H1 (cell line): Measurements from ENCODE around the gene DHRS2. TPM values are rescaled to one million over a fixed set of nuclear protein-coding genes. Genes with fewer than 3 reads are reported as not detected.

Experiments
- CTCF ChIA-PET: fragments of 300-600 bp; sonication (Branson Sonifier 250); formaldehyde crosslinking; loops from one replicate; lab custom pipeline; 2021; ENCODE audit not compliant: partially characterized antibody; lab: Charles Lee
- POLR2A ChIA-PET: fragments of 300-600 bp; sonication (Branson Sonifier 250); formaldehyde crosslinking; loops from one replicate; lab custom pipeline; 2021; ENCODE audit warnings: inconsistent platforms; ENCODE audit not compliant: partially characterized antibody; lab: Charles Lee
- DNase-seq, 2 experiments: peaks; one replicate each; pipeline versions ENCODE4 v3.0.0 to v3.0.0-alpha.2; 2010 to 2022; ENCODE audit warnings: low spot score in 2 of 2, low read depth in 1 of 2, mixed read lengths in 1 of 2
- FAIRE-seq: peaks from 2 replicates; lab custom pipeline; 2011; peaks lifted over from hg19 to GRCh38; lab: Jason Lieb, UNC
- H2AFZ ChIP-seq: 2 replicates; pipeline ENCODE4 v1.8.1; 2012; ENCODE audit warnings: low read length, inconsistent platforms
- H2AK5ac ChIP-seq: 2 replicates; pipeline ENCODE4 v1.6.1; 2013; ENCODE audit warnings: low read depth, low read length
- H2BK120ac ChIP-seq: replicated peaks from 2 replicates; pipeline ENCODE3; 2013; ENCODE audit warnings: low read depth, low read length, inconsistent platforms
- H2BK12ac ChIP-seq: 2 replicates; pipeline ENCODE4 v1.6.1; 2013; ENCODE audit warnings: low read depth, low read length
- H2BK15ac ChIP-seq: 2 replicates; pipeline ENCODE4 v1.6.1; 2013; ENCODE audit warnings: low read length
- H2BK20ac ChIP-seq: 2 replicates; pipeline ENCODE4 v1.6.1; 2013; ENCODE audit warnings: low read length
- H2BK5ac ChIP-seq: 2 replicates; pipeline ENCODE4 v1.6.1; 2013; ENCODE audit warnings: low read depth, low read length
- H3K14ac ChIP-seq: 2 replicates; pipeline ENCODE4 v1.6.1; 2013; ENCODE audit warnings: inconsistent platforms; ENCODE audit not compliant: insufficient read length
- H3K18ac ChIP-seq: 2 replicates; pipeline ENCODE4 v1.6.1; 2013; ENCODE audit warnings: low read length; ENCODE audit errors: extremely low read depth
- H3K23ac ChIP-seq: 2 replicates; pipeline ENCODE4 v1.6.1; 2013; ENCODE audit warnings: inconsistent platforms; ENCODE audit not compliant: insufficient read length
- H3K23me2 ChIP-seq: 2 replicates; pipeline ENCODE4 v1.6.1; 2013; ENCODE audit warnings: low read depth, low read length
- H3K27ac ChIP-seq: 2 replicates; pipeline ENCODE4 v1.6.1; 2011; ENCODE audit warnings: low read depth, low read length, inconsistent platforms
- H3K27me3 ChIP-seq, 4 experiments: replicated peaks in 1 of 4; 1 replicate in 1 of 4; 2 replicates in 3 of 4; pipeline versions ENCODE4 v1.6.1 to v1.8.1; 2011 to 2013; ENCODE audit warnings: low read length in 3 of 4, mild to moderate bottlenecking in 3 of 4, inconsistent platforms in 2 of 4, mixed read lengths in 2 of 4, moderate library complexity in 1 of 4; ENCODE audit not compliant: control insufficient read depth in 3 of 4, insufficient read depth in 3 of 4; ENCODE audit errors: extremely low read depth in 1 of 4
- H3K36me3 ChIP-seq, 4 experiments: 2 replicates each; pipeline versions ENCODE4 v1.6.1 to v1.8.1; 2011 to 2013; ENCODE audit warnings: mild to moderate bottlenecking in 4 of 4, low read length in 3 of 4, moderate library complexity in 2 of 4, control low read depth in 1 of 4, inconsistent platforms in 1 of 4; ENCODE audit not compliant: insufficient read depth in 4 of 4, control insufficient read depth in 2 of 4
- H3K4ac ChIP-seq: replicated peaks from 2 replicates; pipeline ENCODE3; 2013; ENCODE audit warnings: low read length, low read depth, mixed read lengths, inconsistent platforms; ENCODE audit not compliant: insufficient read length
- H3K4me1 ChIP-seq, 4 experiments: replicated peaks in 1 of 4; 1 replicate in 1 of 4; 2 replicates in 3 of 4; pipeline versions ENCODE4 v1.6.1 to v1.8.1; 2011 to 2013; ENCODE audit warnings: low read length in 3 of 4, inconsistent platforms in 2 of 4, mixed read lengths in 1 of 4; ENCODE audit not compliant: insufficient read depth in 4 of 4, control insufficient read depth in 3 of 4
- H3K4me2 ChIP-seq, 2 experiments: 2 replicates each; pipeline versions ENCODE4 v1.6.1 to v1.8.1; 2011 to 2013; ENCODE audit warnings: low read depth in 2 of 2, low read length in 2 of 2, control low read depth in 1 of 2, inconsistent platforms in 1 of 2, mild to moderate bottlenecking in 1 of 2; ENCODE audit not compliant: insufficient read depth in 1 of 2
- H3K4me3 ChIP-seq, 4 experiments: fragments of 200-600, 300-600 bp in 1 of 4; sonication (generic), shearing (Covaris generic), sonication (Bioruptor Twin) in 1 of 4; 2 replicates each; pipeline versions ENCODE4 v1.5.1 to v1.8.1; 2011 to 2016; ENCODE audit warnings: low read length in 4 of 4, low read depth in 3 of 4, control low read depth in 2 of 4, inconsistent platforms in 2 of 4, mild to moderate bottlenecking in 2 of 4, mixed read lengths in 1 of 4, moderate library complexity in 1 of 4; ENCODE audit not compliant: insufficient read depth in 2 of 4; ENCODE audit errors: extremely low read depth in 1 of 4
- H3K56ac ChIP-seq: replicated peaks from 2 replicates; pipeline ENCODE3; 2013; ENCODE audit warnings: low read depth, mild to moderate bottlenecking, mixed read lengths, low read length, inconsistent platforms; ENCODE audit not compliant: insufficient read length
- H3K79me1 ChIP-seq: 2 replicates; pipeline ENCODE4 v1.6.1; 2013; ENCODE audit warnings: low read depth, low read length, control low read depth
- H3K79me2 ChIP-seq, 2 experiments: 2 replicates each; pipeline versions ENCODE4 v1.6.1 to v1.8.1; 2012 to 2013; ENCODE audit warnings: low read length in 2 of 2, mild to moderate bottlenecking in 2 of 2, inconsistent platforms in 1 of 2; ENCODE audit not compliant: insufficient read depth in 2 of 2, control insufficient read depth in 1 of 2
- H3K9ac ChIP-seq, 4 experiments: replicated peaks in 1 of 4; 1 replicate in 1 of 4; 2 replicates in 3 of 4; pipeline versions ENCODE4 v1.6.1 to v1.8.1; 2011 to 2013; ENCODE audit warnings: low read depth in 3 of 4, low read length in 3 of 4, control low read depth in 2 of 4, mild to moderate bottlenecking in 2 of 4, moderate library complexity in 2 of 4, inconsistent platforms in 1 of 4; ENCODE audit errors: extremely low read depth in 1 of 4
- H3K9me3 ChIP-seq, 2 experiments: 2 replicates each; pipeline versions ENCODE4 v1.6.1 to v1.8.1; 2012 to 2013; ENCODE audit warnings: mild to moderate bottlenecking in 2 of 2, moderate library complexity in 2 of 2, control low read depth in 1 of 2, inconsistent platforms in 1 of 2, low read depth in 1 of 2, low read length in 1 of 2, mixed read lengths in 1 of 2; ENCODE audit not compliant: insufficient read depth in 2 of 2
- H4K20me1 ChIP-seq, 2 experiments: replicated peaks in 1 of 2; 2 replicates each; pipeline versions ENCODE3 to v1.8.1; 2011 to 2013; ENCODE audit warnings: inconsistent platforms in 2 of 2, low read length in 2 of 2, mild to moderate bottlenecking in 1 of 2; ENCODE audit not compliant: insufficient read depth in 2 of 2, control insufficient read depth in 1 of 2
- H4K5ac ChIP-seq: 2 replicates; pipeline ENCODE4 v1.6.1; 2013; ENCODE audit warnings: low read length, low read depth, mixed read lengths, inconsistent platforms; ENCODE audit not compliant: insufficient read length
- H4K8ac ChIP-seq: 2 replicates; pipeline ENCODE4 v1.8.0; 2013; ENCODE audit warnings: mild to moderate bottlenecking, moderate library complexity, low read length, inconsistent platforms; ENCODE audit not compliant: insufficient read depth; ENCODE audit errors: extremely low read depth
- H4K91ac ChIP-seq: replicated peaks from 2 replicates; pipeline ENCODE3; 2013; ENCODE audit warnings: low read length, mixed read lengths, inconsistent platforms; ENCODE audit not compliant: insufficient read length
- ASH2L ChIP-seq: fragments of 200-600, 300-600 bp; sonication (generic); IDR thresholded peaks from one replicate; pipeline ENCODE4 v1.7.1; 2017; ENCODE audit warnings: low read length
- BACH1 ChIP-seq: IDR thresholded peaks from 2 replicates; pipeline ENCODE4 v1.6.1; 2012; ENCODE audit warnings: low read length, improper control_type of control experiment
- BCL11A ChIP-seq, 2 experiments: IDR thresholded peaks; one replicate each; pipeline ENCODE4 v1.6.1; 2011; ENCODE audit warnings: low read depth in 2 of 2, low read length in 2 of 2, mild to moderate bottlenecking in 2 of 2
- CHD1 ChIP-seq: IDR thresholded peaks from 2 replicates; pipeline ENCODE4 v1.6.1; 2012; ENCODE audit warnings: low read depth, low read length, improper control_type of control experiment
- EGR1 ChIP-seq: IDR thresholded peaks from 2 replicates; pipeline ENCODE4 v1.6.1; 2011; ENCODE audit warnings: low read depth, low read length, borderline replicate concordance
- EZH2 ChIP-seq: fragments of 200-600 bp; sonication (generic); IDR thresholded peaks from 2 replicates; pipeline ENCODE4 v1.7.1; 2012; ENCODE audit warnings: low read depth, mild to moderate bottlenecking, moderate library complexity, low read length, inconsistent platforms; ENCODE audit not compliant: severe bottlenecking
- GABPA ChIP-seq: IDR thresholded peaks from 2 replicates; pipeline ENCODE4 v1.6.1; 2011; ENCODE audit warnings: mild to moderate bottlenecking, low read length, moderate library complexity, borderline replicate concordance; ENCODE audit not compliant: insufficient read depth
- KDM1A ChIP-seq: fragments of 200-600, 300-600 bp; sonication (generic); IDR thresholded peaks from 2 replicates; pipeline ENCODE4 v1.7.1; 2016; ENCODE audit warnings: mild to moderate bottlenecking, low read length, borderline replicate concordance
- PHF8 ChIP-seq: fragments of 200-600 bp; sonication (generic); conservative IDR thresholded peaks from 2 replicates; pipeline ENCODE4 v1.7.1; 2012; ENCODE audit warnings: low read depth, mild to moderate bottlenecking, inconsistent platforms, low read length, moderate library complexity
- RAD21 ChIP-seq, 2 experiments: IDR thresholded peaks in 1 of 2; conservative IDR thresholded peaks in 1 of 2; 2 replicates each; pipeline ENCODE4 v1.6.1; 2011; ENCODE audit warnings: low read depth in 2 of 2, low read length in 2 of 2, improper control_type of control experiment in 1 of 2, inconsistent platforms in 1 of 2, mild to moderate bottlenecking in 1 of 2, moderate library complexity in 1 of 2
- SAP30 ChIP-seq: fragments of 300-600 bp; sonication (generic); IDR thresholded peaks from 2 replicates; pipeline ENCODE4 v1.7.1; 2012; ENCODE audit warnings: low read length, moderate library complexity, mild to moderate bottlenecking, inconsistent platforms; ENCODE audit not compliant: insufficient read depth, insufficient replicate concordance
- SP2 ChIP-seq: IDR thresholded peaks from 2 replicates; pipeline ENCODE4 v1.6.1; 2012; ENCODE audit warnings: mild to moderate bottlenecking, low read length, inconsistent platforms
- TAF7 ChIP-seq: optimal IDR thresholded peaks from 2 replicates; pipeline ENCODE3; 2011; ENCODE audit warnings: low read depth, mild to moderate bottlenecking, inconsistent platforms, low read length, moderate library complexity, borderline replicate concordance
- TCF12 ChIP-seq: IDR thresholded peaks from 2 replicates; pipeline ENCODE4 v1.6.1; 2011; ENCODE audit warnings: low read depth, mild to moderate bottlenecking, low read length
- WGBS, 2 experiments: shearing (Covaris generic) in 1 of 2; methylation state at CpG; one replicate each; pipeline versions ENCODE4 v1.1.6 to v1.1.7; 2013 to 2015; ENCODE audit warnings: low lambda C conversion rate in 2 of 2, mixed read lengths in 2 of 2, inconsistent platforms in 1 of 2, low coverage in 1 of 2, missing lambda C conversion rate in 1 of 2; ENCODE audit not compliant: insufficient replicate concordance in 2 of 2, insufficient coverage in 1 of 2, insufficient read length in 1 of 2; ENCODE audit errors: extremely low coverage in 1 of 2, missing lambda C conversion rate in 1 of 2; 5-methylcytosine and 5-hydroxymethylcytosine counted together
- polyA plus RNA-seq, 7 experiments: library from polyadenylated mRNA; depleted of rRNA in 3 of 7; stranded (reverse) in 5 of 7; unstranded in 2 of 7; fragments of >200 nt in 5 of 7; fragments of 200-250 nt in 2 of 7; gene quantifications; 1 replicate in 5 of 7; 2 replicates in 1 of 7; 4 replicates in 1 of 7; pipeline versions ENCODE4 v1.2.1 to v1.2.3, GENCODE V29; 2011 to 2013; ENCODE audit warnings: missing spikeins in 2 of 7, mixed read lengths in 2 of 7
- total RNA-seq: library from RNA; stranded (reverse); fragmentation: NEBNext Ultra II Directional; extraction: Animal tissue kit (Norgen Biotek cat#: 25700); gene quantifications from 2 replicates; pipeline ENCODE4 v1.2.1, GENCODE V29; 2021

DHRS2 gene
- total and polyA plus RNA-seq, 2 of the 8 experiments (the other 6 are each of a cell fraction or from before 2014, with no cell fraction given): 1.1 to 3.5 TPM

GRCh38 chr14:23653051-23653450 is 16.9 kb downstream of the DHRS2 start:
- Histone ChIP-seq H4K5ac (no peak overlapping the region), H3K4me3 (no peak overlapping the region), H2BK120ac (no peak overlapping the region), H3K27ac (no peak overlapping the region), H2AFZ (no peak overlapping the region), H3K23ac (no peak overlapping the region), H4K91ac (no peak overlapping the region), H4K20me1 (no peaks in the 10 kb centered on the region), H2BK5ac (no peak overlapping the region), H3K9me3 (peaks cover 4 to 7% of the 10 kb centered on the region in 2 experiments; a peak in 2 of 4 replicates), H3K56ac (no peak overlapping the region), H3K79me1 (no peaks in the 10 kb centered on the region), H2BK12ac (no peak overlapping the region), H2AK5ac (no peak overlapping the region), H4K8ac (no peak overlapping the region), H3K27me3 (no peaks in the 10 kb centered on the region), H2BK15ac (no peak overlapping the region), H3K18ac (no peak overlapping the region), H3K14ac (no peak overlapping the region), H3K9ac (no peak overlapping the region), H3K4me2 (no peak overlapping the region), H2BK20ac (no peak overlapping the region), H3K23me2 (peaks cover 1% of the 10 kb centered on the region; the same call in 1 of the 2 replicates), H3K79me2 (no peaks in the 10 kb centered on the region), H3K36me3 (no peaks in the 10 kb centered on the region), H3K4ac (no peak overlapping the region), H3K4me1 (no peaks in the 10 kb centered on the region)
- CTCF ChIA-PET: interaction anchor here (1.2 to 1.6 kb wide), 3 partner anchors 13 to 21 kb away, joined by 3 to 6 read pairs (median 5); no protein-coding TSS in a partner anchor
- WGBS, 2 experiments: 80% methylated on average over 1 of the region's 1 CpG; no CpG with 5 or more reads in 1 of the 2 experiments
- no peak for DNase-seq
- POLR2A ChIA-PET: interaction anchor here (0.9 kb wide), 1 partner anchor 9 kb away, joined by 4 read pairs; no protein-coding TSS in a partner anchor
- no peak for FAIRE-seq
- TF ChIP-seq EGR1 (no peak), RAD21 (IDR thresholded peaks at IDR 0.05 in 1 of 2, conservative IDR thresholded peaks at IDR 0.05 in 1 of 2; ENCODE audit: low read depth in 2 of 2, low read length in 2 of 2) (no peak), SP2 (no peak), PHF8 (no peak), SAP30 (no peak), ASH2L (no peak), CHD1 (no peak), EZH2 (no peak), TAF7 (no peak), KDM1A (no peak), TCF12 (no peak), BACH1 (no peak), BCL11A (IDR thresholded peaks at IDR 0.05; ENCODE audit: low read depth in 2 of 2, low read length in 2 of 2) (no peak), GABPA (no peak)
